NCI-H1105 treated with DMSO at 0.1 percent for 48 hours (cell line): ENCODE data around the gene PTS.

ENCODE experiments used
- DNase-seq: peaks from one replicate; lab custom pipeline; 2025; lab: John Stamatoyannopoulos, UW

Gene PTS

GRCh38 chr11:112221274-112221835 is 4.9 kb upstream of the PTS start:
- DNase-seq: no peak

DNA sequence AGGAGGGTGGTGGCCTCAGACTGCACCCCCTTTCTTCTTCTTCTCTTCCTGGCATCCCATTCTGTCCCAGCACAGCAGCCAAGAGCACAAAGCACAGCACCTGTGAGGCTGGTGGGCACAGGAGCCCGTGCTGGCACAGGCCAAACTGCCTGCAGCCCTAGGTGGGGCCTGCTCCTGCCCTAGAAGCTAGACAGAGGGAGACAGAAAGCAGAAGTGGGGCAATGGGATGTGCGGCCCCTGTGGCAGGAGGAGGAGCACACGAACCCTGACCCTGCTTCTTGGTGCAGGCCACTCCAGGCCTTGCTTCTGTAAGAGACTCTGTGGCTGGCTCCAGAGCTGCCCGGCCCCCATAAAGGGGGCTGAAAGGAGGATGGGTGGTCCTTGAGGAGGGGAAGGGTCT is 3.9 kb upstream of the PTS start:
- DNase-seq: no peak

DNA sequence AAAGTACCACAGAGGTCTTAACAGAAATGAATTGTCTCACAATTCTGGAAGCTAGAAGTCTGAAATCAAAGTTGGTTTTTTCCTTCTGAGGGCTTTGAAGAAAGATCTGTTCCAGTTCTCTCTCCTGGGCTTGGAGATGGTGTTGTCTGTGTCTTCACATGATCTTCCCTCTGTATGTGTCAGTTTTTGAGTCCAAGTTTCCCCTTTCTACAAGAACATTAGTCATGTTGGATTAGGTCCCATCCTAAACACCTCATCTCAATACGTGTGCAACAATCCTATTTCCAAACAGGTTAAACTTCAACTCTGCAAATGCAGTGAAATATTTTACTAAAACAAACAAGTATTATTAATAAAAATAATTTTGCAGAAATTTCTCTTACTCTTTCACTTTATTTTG is 3.1 kb upstream of the PTS start:
- no peak for DNase-seq

GRCh38 chr11:112223754-112224532 is 2.3 kb upstream of the PTS start:
- DNase-seq: no peak

DNA sequence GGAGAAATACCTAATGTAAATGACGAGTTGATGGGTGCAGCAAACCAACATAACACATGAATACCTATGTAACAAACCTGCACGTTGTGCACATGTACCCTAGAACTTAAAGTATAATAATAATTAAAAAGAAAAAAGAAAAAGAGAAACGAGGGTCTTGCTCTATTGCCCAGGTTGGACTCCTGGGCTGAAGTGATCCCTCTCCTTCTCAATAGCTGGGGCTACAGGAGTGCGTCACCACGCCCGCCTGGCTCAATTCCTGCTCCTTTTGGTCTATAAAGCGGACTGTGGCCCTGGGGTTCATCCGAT is 521 bp upstream of the PTS start:
- DNase-seq: no peak

DNA sequence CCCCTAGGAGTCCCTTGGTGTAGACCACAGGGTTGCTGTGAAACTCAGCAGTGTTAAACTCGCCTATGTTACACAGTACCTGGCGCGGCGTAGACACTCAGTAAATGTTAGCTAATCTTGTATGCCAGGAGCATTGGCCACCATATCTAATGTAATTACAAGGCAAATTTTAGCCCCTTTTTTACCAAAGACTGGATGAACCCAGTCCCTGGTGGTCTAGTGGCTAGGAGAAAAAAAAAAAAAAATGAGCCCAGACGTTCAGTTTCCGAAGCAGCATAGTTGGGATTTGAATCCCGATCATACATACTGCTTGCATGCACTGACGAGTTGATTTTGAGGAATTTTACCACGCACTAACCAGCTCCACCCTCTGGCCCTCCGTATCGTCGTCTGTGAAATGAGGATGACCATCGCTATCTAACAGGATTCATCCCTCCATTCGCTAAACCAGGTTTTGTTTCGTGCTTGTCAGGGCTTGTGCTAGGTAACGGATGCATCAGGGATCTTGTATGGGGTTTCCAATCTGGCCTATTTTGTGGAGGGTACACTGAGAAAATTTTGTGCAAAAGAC is 688 bp downstream of the PTS start:
- DNase-seq: peak; percentile 5

DNA sequence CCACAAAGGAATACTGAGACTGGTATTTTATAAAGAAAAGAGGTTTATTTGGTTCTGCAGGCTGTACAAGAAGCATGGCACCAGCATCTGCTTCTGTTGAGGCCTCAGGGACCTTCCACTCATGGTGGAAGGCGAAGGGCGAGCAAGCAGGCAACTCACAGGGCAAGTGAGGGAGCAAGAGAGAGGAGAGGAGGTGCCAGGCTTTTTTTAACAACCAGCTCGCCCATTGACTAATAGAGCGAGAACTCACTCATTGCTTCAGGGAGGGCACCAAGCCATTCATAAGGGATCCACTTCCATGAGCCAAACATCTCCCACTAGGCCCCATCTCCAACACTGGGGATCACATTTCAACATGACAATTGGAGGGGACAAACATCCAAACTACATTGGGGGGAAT is 1.2 kb downstream of the PTS start:
- DNase-seq: no peak

DNA sequence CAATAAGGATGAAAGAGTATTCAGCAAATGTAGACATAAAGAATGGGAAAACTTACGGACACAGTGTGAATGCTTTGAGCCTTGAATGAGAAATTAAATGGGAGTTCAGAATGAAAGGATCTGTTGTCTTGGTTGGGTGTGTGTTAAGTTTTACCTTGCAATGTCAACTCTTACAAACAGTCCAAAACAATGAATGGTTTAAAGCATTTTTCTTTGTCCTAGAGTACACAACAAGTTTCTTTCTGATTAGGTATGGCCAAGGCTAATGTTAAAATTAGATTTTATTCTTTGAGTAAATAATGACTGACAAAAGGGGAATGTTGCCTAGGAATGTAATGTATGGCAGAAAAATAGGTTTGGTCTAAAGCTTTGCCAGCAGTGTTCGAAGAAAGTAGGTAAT is 2.5 kb downstream of the PTS start:
- DNase-seq: no peak

GRCh38 chr11:112229159-112229558 is 2.9 kb downstream of the PTS start:
- no peak for DNase-seq

DNA sequence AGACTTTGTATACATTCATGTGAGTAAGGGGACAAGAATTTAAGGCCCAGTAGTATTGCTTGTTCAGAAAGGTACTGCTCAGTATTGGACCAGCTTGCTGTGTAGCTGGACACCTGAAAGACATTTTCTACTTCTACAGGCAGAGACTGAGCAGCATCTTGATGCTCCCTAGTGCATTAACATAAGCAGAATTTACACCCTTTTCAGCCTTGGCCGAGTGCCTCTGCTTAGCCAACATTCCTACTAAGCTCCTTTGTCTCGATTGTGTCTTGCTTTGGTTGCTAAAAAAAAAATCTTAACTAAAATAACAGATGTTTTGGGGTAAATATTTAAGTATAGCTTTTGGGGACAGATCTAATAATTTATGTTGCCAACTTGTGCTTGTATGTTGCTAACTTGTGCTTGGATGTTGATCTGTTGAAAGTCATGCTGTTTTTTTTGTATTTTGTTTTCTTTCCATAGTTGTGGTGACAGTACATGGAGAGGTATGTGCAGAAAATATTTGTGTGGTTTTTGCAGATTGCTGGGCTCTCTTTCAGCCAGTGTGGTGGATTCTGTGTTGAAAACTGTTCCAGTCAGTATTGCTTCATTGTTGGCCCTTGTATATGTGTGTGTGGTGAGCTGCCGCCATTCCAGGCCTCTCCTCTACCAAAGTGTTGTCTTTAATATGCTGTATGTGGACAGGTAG is 3.7 kb downstream of the PTS start:
- no peak for DNase-seq

DNA sequence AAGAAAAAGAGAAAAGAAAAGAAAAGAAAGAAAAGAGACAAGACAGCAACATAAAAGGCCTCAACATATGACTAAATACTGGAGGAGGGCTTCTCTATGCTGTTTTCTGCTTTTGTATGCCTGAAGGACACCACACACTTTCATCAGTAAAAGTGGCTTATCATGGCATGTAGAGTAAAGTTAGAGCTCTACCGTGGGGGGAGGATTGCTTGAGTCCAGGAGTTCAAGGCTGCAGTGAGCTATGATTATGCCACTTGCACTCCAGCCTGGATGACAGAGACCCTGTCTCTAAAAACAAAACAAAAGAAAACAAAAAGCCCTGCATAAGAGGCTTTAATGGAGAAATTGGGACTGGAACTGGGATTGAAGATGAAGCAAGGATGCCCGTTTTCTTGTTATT is 5.7 kb downstream of the PTS start:
- DNase-seq: no peak

DNA sequence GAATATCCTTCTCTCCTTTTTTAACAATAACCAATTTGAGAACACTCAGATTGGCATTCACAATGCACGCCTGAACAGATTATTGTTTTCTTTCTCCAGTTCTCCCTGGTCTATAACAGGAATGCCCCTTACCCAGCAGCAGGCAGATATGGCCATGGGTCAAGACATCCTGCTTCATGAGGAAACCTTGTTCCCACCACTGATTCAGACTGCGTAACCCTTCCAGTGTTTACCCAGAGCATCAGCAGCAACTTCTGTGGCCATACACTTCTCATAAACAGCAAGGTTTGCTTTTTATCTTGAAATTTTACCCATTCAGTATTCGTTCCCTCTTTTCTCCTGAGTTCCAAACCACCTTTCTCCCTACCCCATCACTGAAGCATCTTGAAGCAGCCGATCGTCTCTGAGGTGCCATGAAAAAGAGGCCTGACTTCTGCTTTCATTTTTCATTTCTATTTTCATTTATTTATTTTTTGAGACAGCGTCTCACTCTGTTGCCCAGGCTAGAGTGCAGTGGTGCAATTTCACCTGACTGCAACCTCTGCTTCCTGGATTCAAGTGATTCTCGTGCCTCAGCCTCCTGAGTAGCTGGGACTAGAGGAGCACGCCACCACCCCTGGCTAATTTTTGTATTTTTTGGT is 9.6 kb downstream of the PTS start:
- DNase-seq: no peak

- no peak for DNase-seq
Measured at GRCh38 chr11:112237451-112237850, 11.2 kb downstream of the PTS start.

- no peak for DNase-seq
Measured at GRCh38 chr11:112238041-112238440, 11.8 kb downstream of the PTS start.

DNA sequence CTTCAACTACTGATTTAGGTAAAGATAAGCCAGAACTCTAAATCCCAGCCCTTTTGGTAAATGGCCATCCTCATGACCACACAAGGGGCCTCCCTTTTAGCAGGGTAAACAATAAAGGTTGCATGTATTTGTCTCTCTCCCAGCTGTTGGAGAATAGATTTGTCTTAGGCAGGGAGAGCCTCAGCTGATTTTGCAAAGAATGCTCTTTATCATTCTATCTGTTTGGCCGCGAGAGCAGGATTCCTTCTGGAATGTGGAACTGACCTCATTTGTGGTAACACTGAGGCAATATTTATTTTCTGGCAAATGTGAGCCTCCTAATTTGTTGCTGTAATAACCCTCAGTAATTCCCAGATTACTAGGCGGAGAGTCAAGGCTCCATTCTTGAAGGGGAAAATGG is 15.3 kb downstream of the PTS start:
- no peak for DNase-seq

GRCh38 chr11:112247201-112247600 is 21.0 kb downstream of the PTS start:
- DNase-seq: no peak

DNA sequence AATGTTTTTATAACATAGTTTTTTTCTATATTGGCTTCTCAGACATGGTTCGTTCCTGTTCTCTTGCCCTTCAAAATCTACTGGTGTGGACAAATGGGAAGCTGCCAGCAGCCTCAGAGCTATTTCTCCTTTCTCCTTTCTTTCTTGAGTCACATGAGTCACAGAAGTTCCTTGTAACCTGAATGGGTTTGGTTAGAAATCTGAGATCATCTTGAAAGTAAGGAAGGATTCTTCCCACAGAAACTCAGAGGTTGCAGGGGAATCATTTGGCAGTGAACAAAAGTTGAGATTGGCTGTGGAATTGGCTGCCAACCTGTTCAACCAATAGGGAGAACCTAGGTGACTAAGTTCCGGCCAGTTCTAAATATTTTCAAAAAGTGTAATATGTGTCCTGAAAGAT is 22.0 kb downstream of the PTS start:
- no peak for DNase-seq

GRCh38 chr11:112249871-112250610 is 23.8 kb downstream of the PTS start:
- DNase-seq: no peak

DNA sequence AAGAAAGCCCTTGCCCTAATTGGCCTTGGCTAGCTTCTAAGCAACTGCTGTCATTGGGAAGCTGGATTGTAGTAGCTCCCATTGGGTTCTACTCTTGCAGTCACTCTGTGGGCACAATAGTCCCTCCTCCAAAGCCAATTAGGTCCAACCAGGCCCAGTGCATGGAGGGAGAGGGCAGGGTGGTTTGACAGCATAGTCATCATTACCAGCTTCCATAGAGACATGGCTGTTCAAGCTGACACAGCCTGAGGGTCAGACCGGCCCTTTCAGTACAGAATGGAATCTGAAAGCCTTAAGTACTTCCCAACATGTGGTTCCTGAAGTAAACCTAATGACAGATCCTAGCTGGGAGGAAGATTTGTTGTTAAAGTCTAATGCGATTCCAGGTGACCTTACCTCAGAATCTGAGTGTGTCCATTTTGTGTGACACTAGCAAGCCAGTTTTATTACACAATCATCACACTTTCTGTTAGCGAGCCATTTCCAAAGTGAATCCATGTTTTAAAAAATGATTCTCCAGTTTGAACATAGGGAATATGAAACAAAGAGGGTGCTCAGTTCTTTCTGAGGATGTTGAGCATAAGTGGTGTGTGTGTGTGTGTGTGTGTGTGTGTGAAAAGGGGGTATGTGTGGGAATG is 27.5 kb downstream of the PTS start:
- DNase-seq: no peak

DNA sequence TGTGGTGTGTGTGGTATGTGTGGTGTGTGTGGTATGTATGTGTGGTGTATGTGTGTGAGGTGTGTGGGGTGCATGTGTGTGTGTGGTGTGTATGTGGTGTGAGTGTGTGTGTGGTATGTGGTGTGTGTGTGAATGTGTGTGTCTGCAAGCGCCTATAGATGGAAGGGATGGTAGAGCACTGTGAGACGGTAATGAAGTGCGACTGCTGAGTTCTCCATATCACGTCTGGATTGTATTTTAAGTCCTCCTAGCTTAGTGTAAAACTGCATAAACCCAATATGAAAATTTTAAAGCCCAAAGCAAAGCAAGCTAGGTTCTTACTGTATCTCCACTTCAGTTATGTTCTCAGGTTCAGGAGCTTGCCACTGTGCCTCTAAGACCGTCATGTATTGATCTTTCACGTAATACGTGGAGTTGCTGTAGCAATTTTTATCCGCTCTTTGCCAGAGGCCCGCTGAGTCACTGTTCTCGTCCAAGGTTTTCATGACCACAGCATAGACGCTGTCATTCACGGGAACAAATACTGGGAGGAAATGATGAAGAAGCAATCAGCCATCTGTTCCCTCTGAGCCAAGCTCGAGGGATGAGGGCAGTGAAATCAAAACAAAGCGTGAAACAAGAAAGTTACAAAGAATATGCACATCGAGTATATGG is 29.0 kb downstream of the PTS start:
- DNase-seq: no peak

- no peak for DNase-seq
Measured at GRCh38 chr11:112260490-112260889, 34.3 kb downstream of the PTS start, which contains the start of gene PLET1. PLET1 (minus strand) TSS chr11:112260860; CDS start chr11:112260589, 271 bp downstream.
